Peyer's patch (tissue), 4 donors: ENCODE measurements around the gene CALN1.

Experiments used
- POLR2A ChIP-seq, 2 donors: fragments of 450-650 bp; IDR thresholded peaks; one replicate each; pipeline ENCODE4 v1.5.1; 2017; ENCODE audit warnings: antibody characterized with exemption in 2 of 2, mild to moderate bottlenecking in 2 of 2, moderate library complexity in 2 of 2
- TF ChIP-seq, protein P1 (sequence below), 6 experiments: fragments of 450-650 bp in 4 of 6; fragments of 200-600 bp in 2 of 6; sonication (generic) in 1 of 6; IDR thresholded peaks; one replicate each; pipeline ENCODE4 v1.5.1; 2017 to 2019; ENCODE audit warnings: antibody characterized with exemption in 6 of 6, mild to moderate bottlenecking in 3 of 6, moderate library complexity in 1 of 6

DNA sequence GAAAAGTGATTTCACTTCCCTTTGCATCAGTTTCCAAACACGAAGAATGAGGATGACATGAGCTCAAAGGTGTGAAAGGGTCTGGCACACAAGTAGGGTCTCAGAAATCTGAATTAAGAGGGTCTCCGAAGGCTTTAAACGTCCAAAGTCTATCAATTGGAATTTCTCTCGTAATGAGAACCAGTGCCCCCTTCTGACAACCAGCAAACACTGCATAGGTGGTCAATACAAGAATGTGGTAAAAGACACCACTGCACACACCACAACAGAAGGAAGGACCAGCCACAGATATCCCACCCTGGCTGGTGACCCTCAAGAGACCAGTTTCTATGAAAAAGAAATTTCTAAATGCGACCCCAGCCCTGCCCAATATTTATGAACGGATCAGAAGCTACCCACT is 78.1 kb downstream of the CALN1 start:
- TF ChIP-seq, protein P1, sequence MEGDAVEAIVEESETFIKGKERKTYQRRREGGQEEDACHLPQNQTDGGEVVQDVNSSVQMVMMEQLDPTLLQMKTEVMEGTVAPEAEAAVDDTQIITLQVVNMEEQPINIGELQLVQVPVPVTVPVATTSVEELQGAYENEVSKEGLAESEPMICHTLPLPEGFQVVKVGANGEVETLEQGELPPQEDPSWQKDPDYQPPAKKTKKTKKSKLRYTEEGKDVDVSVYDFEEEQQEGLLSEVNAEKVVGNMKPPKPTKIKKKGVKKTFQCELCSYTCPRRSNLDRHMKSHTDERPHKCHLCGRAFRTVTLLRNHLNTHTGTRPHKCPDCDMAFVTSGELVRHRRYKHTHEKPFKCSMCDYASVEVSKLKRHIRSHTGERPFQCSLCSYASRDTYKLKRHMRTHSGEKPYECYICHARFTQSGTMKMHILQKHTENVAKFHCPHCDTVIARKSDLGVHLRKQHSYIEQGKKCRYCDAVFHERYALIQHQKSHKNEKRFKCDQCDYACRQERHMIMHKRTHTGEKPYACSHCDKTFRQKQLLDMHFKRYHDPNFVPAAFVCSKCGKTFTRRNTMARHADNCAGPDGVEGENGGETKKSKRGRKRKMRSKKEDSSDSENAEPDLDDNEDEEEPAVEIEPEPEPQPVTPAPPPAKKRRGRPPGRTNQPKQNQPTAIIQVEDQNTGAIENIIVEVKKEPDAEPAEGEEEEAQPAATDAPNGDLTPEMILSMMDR (IDR thresholded peaks at IDR 0.05) = no peak
- TF ChIP-seq POLR2A (IDR thresholded peaks at IDR 0.05) = no peak
